ENCODE data around the gene AARSD1. TPM values are rescaled to one million over a fixed set of nuclear protein-coding genes. Genes with fewer than 3 reads are reported as not detected.

AARSD1 gene
- 14.3 and 15.2 TPM in 2 replicates for total RNA-seq

GRCh38 chr17:42964161-42964932 lies at the start of gene AARSD1:
TSS of gene AARSD1 (minus strand) at chr17:42964454. CDS start at chr17:42964440, 14 bp downstream.

GRCh38 chr17:43006639-43007551 lies 42.6 kb upstream of the AARSD1 start, which contains the start of gene IFI35:
TSS of gene IFI35 (plus strand) at chr17:43006784. CDS start at chr17:43006948, 164 bp downstream.

GRCh38 chr17:42997984-42998938 lies 34.0 kb upstream of the AARSD1 start, which contains the start of gene RPL27:
TSS of gene RPL27 (plus strand) at chr17:42998419. CDS start at chr17:42998751, 332 bp downstream.

GRCh38 chr17:42980274-42980765 lies 16.1 kb upstream of the AARSD1 start, which contains the start of gene RUNDC1:
TSS of gene RUNDC1 (plus strand) at chr17:42980565. CDS start at chr17:42980577, 12 bp downstream.

GRCh38 chr17:42979511-42980273 lies 15.4 kb upstream of the AARSD1 start, which contains the start of gene PTGES3L:
TSS of gene PTGES3L (minus strand) at chr17:42980080. CDS start at chr17:42980053, 27 bp downstream.

Small RNA genes lying within 50 kb of the gene (small RNA-seq; reads per million reads assigned to genes)
- gene AARSD1 (0.41 reads per million, percentile 21 among the genes with 10 or more reads in this experiment), gene RF00561 (not detected)

Other genes starting within 250 kb of the AARSD1 start
- 26.5 and 26.6 TPM in 2 replicates for gene EZH1, start 219.4 kb downstream of the AARSD1 start, total RNA-seq
- gene RAMP2, start 203.2 kb downstream of the AARSD1 start, total RNA-seq, result 0.73 TPM in 1 of 2 replicates, not detected in the other
- gene VPS25, start 191.0 kb downstream of the AARSD1 start, total RNA-seq, result 50.6 and 55.1 TPM in 2 replicates
- gene WNK4, start 183.8 kb downstream of the AARSD1 start, total RNA-seq, result 0.59 TPM in 1 of 2 replicates, not detected in the other
- 54.0 and 61.0 TPM in 2 replicates for gene COA3, start 165.8 kb downstream of the AARSD1 start, total RNA-seq
- gene CNTD1, start 165.6 kb downstream of the AARSD1 start, total RNA-seq, result not detected in 2 replicates
- gene BECN1, start 140.2 kb downstream of the AARSD1 start, total RNA-seq, result 63.6 and 66.3 TPM in 2 replicates
- gene PSME3, start 131.1 kb downstream of the AARSD1 start, total RNA-seq, result 101 and 117 TPM in 2 replicates
- 0.73 and 1.4 TPM in 2 replicates for gene AOC2, start 119.9 kb downstream of the AARSD1 start, total RNA-seq
- gene AOC3, start 113.3 kb downstream of the AARSD1 start, total RNA-seq, result 0.20 and 0.37 TPM in 2 replicates
- not detected in 2 replicates for gene G6PC1, start 63.7 kb downstream of the AARSD1 start, total RNA-seq
- gene PTGES3L, start 15.6 kb upstream of the AARSD1 start, total RNA-seq, result not detected in 2 replicates
- gene RUNDC1, start 16.1 kb upstream of the AARSD1 start, total RNA-seq, result 4.8 and 7.2 TPM in 2 replicates
- 1,167 and 2,306 TPM in 2 replicates for gene RPL27, start 34.0 kb upstream of the AARSD1 start, total RNA-seq
- gene IFI35, start 42.3 kb upstream of the AARSD1 start, total RNA-seq, result 17.2 and 33.1 TPM in 2 replicates
- gene VAT1, start 57.9 kb upstream of the AARSD1 start, total RNA-seq, result 304 and 349 TPM in 2 replicates
- under 0.01 and 0.39 TPM in 2 replicates for gene RND2, start 60.8 kb upstream of the AARSD1 start, total RNA-seq
- 18.4 and 36.2 TPM in 2 replicates for gene BRCA1, start 160.9 kb upstream of the AARSD1 start, total RNA-seq
- gene NBR1, start 206.8 kb upstream of the AARSD1 start, total RNA-seq, result 64.3 and 79.2 TPM in 2 replicates
- gene TMEM106A, start 247.4 kb upstream of the AARSD1 start, total RNA-seq, result 4.0 and 4.5 TPM in 2 replicates